GM23338 (cell line): Measurements from ENCODE around the gene NARS2.

Source experiments
- CREB1 ChIP-seq: fragments of 250-450 bp; sonication (Bioruptor Pico); IDR thresholded peaks from 2 replicates; pipeline ENCODE4 v1.5.0; 2020; ENCODE audit warnings: low read depth, mild to moderate bottlenecking, moderate library complexity
- CTCF ChIP-seq, 2 experiments: fragments of 200-600 bp in 1 of 2; sonication (generic) in 1 of 2; conservative IDR thresholded peaks; 2 replicates each; pipeline versions ENCODE4 v1.5.1 to v1.6.1; 2016 to 2017; ENCODE audit warnings: antibody characterized with exemption in 2 of 2, low read depth in 2 of 2, mild to moderate bottlenecking in 2 of 2, moderate library complexity in 1 of 2
- ETS1 ChIP-seq: IDR thresholded peaks from 2 replicates; pipeline ENCODE4 v1.6.1; 2016; ENCODE audit warnings: antibody characterized with exemption
- EZH2 ChIP-seq: fragments of 200-600 bp; sonication (generic); IDR thresholded peaks from one replicate; pipeline ENCODE4 v1.8.0; 2017; ENCODE audit warnings: antibody characterized with exemption, mild to moderate bottlenecking, low read depth; ENCODE audit not compliant: unreplicated experiment
- EZH2phosphoT487 ChIP-seq: fragments of 200-600 bp; sonication (generic); IDR thresholded peaks from one replicate; pipeline ENCODE4 v1.8.1; 2018; ENCODE audit warnings: antibody characterized with exemption; ENCODE audit not compliant: unreplicated experiment
- JUNB ChIP-seq: IDR thresholded peaks from one replicate; pipeline ENCODE4 v1.6.1; 2016; ENCODE audit warnings: antibody characterized with exemption; ENCODE audit not compliant: unreplicated experiment
- NANOG ChIP-seq: IDR thresholded peaks from 2 replicates; pipeline ENCODE4 v1.6.1; 2016; ENCODE audit warnings: antibody characterized with exemption, borderline replicate concordance
- POLR2AphosphoS5 ChIP-seq: IDR thresholded peaks from 2 replicates; pipeline ENCODE4 v1.6.1; 2016; ENCODE audit warnings: antibody characterized with exemption, low read depth
- REST ChIP-seq: IDR thresholded peaks from one replicate; pipeline ENCODE4 v1.6.1; 2018; ENCODE audit warnings: antibody characterized with exemption; ENCODE audit not compliant: unreplicated experiment
- STAT1 ChIP-seq: IDR thresholded peaks from one replicate; pipeline ENCODE4 v1.6.1; 2016; ENCODE audit warnings: antibody characterized with exemption; ENCODE audit not compliant: unreplicated experiment
- ZNF114 ChIP-seq: fragments of 250-450 bp; sonication (Bioruptor Pico); IDR thresholded peaks from 2 replicates; pipeline ENCODE4 v1.5.0; 2020; ENCODE audit warnings: mild to moderate bottlenecking, moderate library complexity
- ZNF331 ChIP-seq: fragments of 250-450 bp; sonication (Bioruptor Pico); IDR thresholded peaks from 2 replicates; pipeline ENCODE4 v1.5.0; 2020; ENCODE audit warnings: low read depth, mild to moderate bottlenecking, moderate library complexity
- ZNF462 ChIP-seq: fragments of 250-450 bp; sonication (Bioruptor Pico); IDR thresholded peaks from 2 replicates; pipeline ENCODE4 v1.5.0; 2020; ENCODE audit warnings: mild to moderate bottlenecking, moderate library complexity

GRCh38 chr11:78478536-78478935 lies 96.1 kb downstream of the NARS2 start:
- TF ChIP-seq EZH2: no peak
- no peak for TF ChIP-seq CTCF (conservative IDR thresholded peaks at IDR 0.05; ENCODE audit: low read depth in 2 of 2)
- TF ChIP-seq REST: no peak
- no peak for TF ChIP-seq POLR2AphosphoS5
- no peak for TF ChIP-seq EZH2phosphoT487
- no peak for TF ChIP-seq NANOG
- TF ChIP-seq STAT1: no peak
- no peak for TF ChIP-seq JUNB
- TF ChIP-seq CREB1: no peak
- TF ChIP-seq ZNF331 (CRISPR knock-in tag): no peak
- TF ChIP-seq ETS1: no peak
- no peak for TF ChIP-seq ZNF114 (CRISPR knock-in tag)
- TF ChIP-seq ZNF462 (CRISPR knock-in tag): no peak
